ENCODE results near the gene EXOC4.

EXOC4 gene

DNA sequence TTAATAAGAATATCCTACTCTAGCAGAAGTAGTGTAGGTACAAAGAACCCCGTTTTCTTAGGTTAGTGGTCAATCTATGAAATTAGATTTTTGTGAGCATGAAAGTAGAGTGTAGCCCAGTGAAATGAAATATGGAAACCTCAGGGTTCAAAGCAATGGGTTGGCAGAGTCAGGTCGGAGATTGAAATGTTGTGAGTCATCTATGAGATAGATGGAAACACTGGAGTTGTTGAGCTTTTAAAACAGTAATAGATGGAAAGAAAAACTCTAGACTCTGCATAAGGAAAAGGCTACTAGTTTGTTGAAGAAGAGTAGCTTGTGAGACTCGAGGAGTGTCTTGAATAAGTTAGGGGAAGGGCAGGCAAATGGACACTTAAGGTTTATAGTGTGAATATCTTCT, 251.9 kb downstream of the EXOC4 start:
- no peak for DNase-seq

- DNase-seq: no peak
These were observed 256.9 kb downstream of the EXOC4 start for GRCh38 chr7:133509822-133510221.

DNA sequence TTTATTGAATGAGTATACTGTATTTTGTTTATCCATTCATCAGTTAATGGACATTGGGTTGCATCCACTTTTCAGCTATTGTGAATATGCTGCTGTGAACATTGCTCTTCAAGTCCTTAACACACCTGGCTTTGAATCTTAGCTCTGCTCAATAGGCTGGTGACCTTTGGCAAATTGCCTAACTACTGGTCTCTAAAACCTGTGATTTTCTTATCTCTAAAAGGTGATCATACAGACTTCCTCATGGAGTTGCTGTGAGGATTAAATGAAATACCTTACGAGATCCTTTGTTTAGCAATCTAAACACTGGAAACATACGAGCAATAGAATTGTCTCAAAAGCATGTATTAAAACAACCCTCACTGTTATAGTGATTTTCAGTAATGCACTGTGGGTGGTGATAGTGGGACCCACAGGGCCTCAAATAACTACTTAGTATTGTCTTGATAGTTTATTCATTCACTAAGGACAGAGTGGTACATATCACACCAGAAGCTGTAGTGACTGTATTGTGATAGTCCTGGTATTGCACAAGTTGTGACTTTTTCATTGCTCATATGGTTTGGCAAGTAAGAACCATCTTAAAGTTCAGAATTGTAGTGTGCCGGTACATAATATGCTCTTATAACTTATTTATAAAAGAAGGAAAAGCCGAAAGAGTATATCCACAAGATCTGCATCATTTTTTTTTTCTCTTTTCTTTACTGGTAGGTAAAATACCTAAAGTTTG, 257.6 kb downstream of the EXOC4 start:
- DNase-seq: no peak

GRCh38 chr7:133511252-133511651, 258.4 kb downstream of the EXOC4 start:
- DNase-seq: no peak

- no peak for DNase-seq
These were observed 258.8 kb downstream of the EXOC4 start for GRCh38 chr7:133511708-133512107.

GRCh38 chr7:133512560-133512959, 259.7 kb downstream of the EXOC4 start:
- DNase-seq: no peak

DNA sequence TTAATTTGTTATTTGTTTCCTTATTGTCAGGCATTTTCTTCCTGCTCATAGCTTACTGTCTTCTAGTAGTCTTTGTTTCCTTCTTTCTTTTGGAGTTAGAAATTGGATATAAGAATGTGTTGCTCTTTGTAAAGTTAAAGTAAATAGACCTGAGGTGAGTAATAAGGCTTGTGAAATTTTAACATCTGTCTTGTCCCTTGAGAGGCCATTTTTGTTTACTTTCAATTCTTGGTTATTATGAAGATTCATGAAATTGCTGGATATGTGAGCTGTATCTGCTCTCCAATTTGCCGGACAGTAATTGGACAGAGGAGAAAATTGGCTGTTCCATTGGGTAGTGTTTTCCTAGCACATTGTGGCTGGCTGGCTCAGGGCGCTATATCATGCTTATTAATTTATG, 260.7 kb downstream of the EXOC4 start:
- DNase-seq: no peak

- no peak for DNase-seq
These were observed 261.7 kb downstream of the EXOC4 start for GRCh38 chr7:133514551-133514950.

DNA sequence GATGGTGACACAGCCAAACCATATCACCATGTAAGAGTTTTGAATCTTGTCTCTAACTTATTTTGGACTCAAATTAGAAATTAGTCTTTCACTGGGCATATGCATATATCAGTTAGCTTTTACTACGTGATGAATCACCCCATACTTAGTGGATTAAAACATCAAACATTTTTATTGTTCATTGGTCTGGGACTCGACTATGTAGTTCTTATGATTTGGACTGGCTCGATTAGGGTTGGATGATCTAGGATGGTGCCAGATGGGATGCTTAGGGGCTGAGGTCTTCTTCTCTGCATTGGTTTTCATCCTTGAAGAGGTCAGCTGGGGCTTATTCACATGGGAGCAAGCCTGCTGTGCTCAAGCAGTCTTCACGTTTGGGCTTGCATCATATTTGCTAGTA, 264.9 kb downstream of the EXOC4 start:
- no peak for DNase-seq

GRCh38 chr7:133518718-133519117, 265.8 kb downstream of the EXOC4 start:
- no peak for DNase-seq

DNA sequence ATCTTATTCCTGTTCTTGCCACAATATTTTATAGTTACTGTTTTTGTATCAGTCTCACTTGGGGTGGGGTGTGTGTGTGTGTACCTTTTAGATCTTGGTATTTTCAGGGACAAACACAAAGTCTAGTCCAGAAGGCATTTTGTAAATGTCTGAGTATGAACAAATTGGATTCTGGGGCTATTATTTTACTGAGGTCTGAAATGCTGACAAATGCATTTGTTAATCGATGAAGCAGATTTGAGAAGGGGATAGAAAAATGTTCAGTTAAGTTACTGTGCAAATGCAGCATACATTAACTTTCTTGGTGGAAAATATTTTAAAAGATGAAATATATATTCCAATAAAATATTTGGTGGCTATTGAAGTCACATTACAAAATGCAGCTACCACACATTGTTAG, 267.4 kb downstream of the EXOC4 start:
- DNase-seq: no peak

DNA sequence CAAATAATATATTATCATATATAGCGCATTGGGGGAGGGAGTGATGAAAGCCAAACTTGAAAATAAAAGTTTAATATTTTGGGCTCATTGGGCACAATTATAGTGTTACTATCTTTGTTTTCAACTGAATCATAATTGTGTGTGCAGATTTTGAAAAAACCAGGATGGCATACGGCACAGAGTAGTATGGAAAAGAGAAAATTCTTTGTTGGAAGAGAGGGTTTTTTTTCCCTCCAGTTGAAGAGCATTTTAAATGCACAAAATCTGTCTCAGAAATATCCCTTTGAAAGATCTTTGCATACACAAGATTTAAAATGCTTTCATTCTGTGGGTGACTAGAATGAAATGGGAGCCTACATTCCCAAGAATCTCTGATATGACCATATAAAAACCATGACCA, 269.6 kb downstream of the EXOC4 start:
- DNase-seq: no peak

DNA sequence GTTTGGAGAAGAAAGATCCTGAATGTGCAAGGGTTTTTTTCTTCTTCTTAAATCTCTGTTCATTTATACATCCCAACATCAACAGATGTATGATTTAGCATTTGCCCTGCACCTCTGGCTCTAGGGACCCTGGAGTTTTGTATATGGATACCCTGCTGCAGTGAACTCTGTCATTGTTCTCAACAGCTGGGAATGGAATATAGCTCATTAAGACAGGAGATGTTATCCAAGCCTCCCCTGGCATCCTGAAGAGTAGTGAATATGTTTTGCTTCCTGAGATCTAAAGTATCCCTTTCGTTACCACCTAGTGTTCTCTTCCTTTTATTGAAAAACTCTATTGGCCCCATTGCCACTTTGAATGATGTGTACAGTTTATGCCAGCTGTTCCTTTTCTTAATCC, 275.9 kb downstream of the EXOC4 start:
- no peak for DNase-seq

DNA sequence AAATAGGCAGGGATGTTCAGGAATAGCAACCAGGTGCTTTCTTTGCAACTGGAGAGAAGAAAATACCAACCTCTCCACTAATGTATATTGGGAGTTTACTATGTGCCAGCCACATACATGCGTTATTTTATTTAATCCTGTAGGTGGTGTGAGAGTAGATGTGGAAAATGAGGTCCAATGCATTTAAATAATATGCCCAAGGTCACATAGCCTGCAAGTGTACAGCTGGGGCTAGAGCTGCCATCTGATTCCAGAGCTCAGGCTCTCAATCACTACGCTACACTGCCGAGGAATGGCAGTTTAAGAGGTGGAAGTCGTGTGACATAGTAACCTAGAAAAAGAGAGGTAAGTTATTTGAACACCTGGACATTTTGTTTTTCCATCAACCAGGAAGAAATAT, 277.0 kb downstream of the EXOC4 start:
- DNase-seq: peak; percentile 8 to 19

GRCh38 chr7:133530682-133531081, 277.8 kb downstream of the EXOC4 start:
- DNase-seq: no peak

- DNase-seq: no peak
These were observed 281.9 kb downstream of the EXOC4 start for GRCh38 chr7:133534816-133535215.

GRCh38 chr7:133535308-133535707, 282.4 kb downstream of the EXOC4 start:
- DNase-seq: no peak

GRCh38 chr7:133536450-133536849, 283.6 kb downstream of the EXOC4 start:
- no peak for DNase-seq

DNA sequence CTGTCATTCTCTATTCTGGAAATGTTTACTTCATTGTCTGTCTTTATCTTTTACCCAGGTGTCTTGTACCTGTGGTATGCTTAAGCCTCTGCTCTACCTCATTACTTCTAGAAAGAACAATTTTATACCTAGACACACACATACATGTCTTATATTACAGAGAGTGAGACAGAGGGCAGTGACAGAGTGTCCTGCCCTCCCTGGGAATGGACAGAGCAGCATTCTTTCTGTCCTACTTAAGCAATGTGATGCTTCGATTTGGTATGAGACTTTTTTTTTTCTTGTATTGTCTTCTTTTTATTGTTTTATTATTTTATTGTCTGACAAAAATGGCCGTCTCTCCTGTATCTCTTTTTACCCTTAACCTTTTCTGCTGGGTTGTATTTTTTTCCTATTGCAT, 286.1 kb downstream of the EXOC4 start:
- no peak for DNase-seq

GRCh38 chr7:133540096-133540860, 287.4 kb downstream of the EXOC4 start:
- DNase-seq: no peak

GRCh38 chr7:133542209-133542780, 289.4 kb downstream of the EXOC4 start:
- no peak for DNase-seq

DNA sequence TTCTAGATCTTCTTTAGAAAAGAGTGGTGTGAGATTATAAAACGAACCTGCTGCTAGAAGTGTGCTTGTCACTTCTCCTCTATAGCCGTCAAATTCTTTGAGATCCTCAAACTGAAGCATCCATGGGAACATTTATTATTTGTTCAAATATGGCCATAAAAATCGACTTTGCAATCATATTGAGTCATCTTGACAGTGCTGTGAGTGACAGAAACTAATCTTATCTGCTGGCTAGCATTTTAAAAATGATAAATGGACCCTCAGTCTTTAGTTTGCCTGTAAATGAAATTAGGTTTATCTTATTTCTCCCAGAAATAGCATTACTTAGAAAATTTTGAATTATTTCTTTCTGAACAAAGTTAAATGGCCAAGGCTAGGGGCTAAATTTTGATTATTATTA, 290.8 kb downstream of the EXOC4 start:
- no peak for DNase-seq

GRCh38 chr7:133545618-133546017, 292.7 kb downstream of the EXOC4 start:
- no peak for DNase-seq

DNA sequence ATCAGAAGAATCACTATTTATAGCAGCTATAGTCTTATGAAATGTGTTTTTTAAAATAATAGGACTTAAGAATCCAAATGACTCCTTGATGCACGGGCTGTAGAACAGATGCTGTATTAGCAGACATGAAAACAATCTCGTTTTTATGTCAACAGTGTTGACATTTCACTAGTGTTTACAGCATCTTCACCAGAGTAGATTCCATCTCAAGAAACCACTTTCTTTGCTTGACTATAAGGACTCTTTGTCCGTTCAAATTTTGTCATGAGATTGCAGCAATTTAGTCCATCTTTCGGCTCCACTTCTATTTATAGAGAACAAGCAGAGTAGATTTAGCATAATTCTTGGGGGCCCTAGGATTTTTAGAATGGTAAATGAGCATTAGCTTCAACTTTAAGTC, 295.1 kb downstream of the EXOC4 start:
- DNase-seq: no peak
